GM23338 (cell line): ENCODE measurements around the gene CACNA2D2. TPM values are rescaled to one million over a fixed set of nuclear protein-coding genes. Genes with fewer than 3 reads are reported as not detected.

Experiments
- ATAC-seq: fragments of 200-7000 bp; cut with Tn5 transposase; 3 replicates; pipeline ENCODE4 v1.9.1; 2020
- DNase-seq: peaks from one replicate; pipeline ENCODE4 v3.0.0-alpha.2; 2015; ENCODE audit warnings: low spot score
- H2AFZ ChIP-seq: fragments of 200-600 bp; sonication (generic); 2 replicates; pipeline ENCODE4 v1.8.0; 2016; ENCODE audit warnings: antibody characterized with exemption, mild to moderate bottlenecking, moderate library complexity
- H3F3A ChIP-seq: fragments of 200-600 bp; sonication (generic); replicated peaks from 2 replicates; pipeline ENCODE4 v1.8.0; 2017; ENCODE audit warnings: antibody characterized with exemption, mixed run types, low read depth
- H3K27ac ChIP-seq: fragments of 200-600 bp; sonication (generic); 2 replicates; pipeline ENCODE4 v1.6.1; 2016; ENCODE audit warnings: low read depth
- H3K27me3 ChIP-seq: fragments of 200-600 bp; sonication (generic); 2 replicates; pipeline ENCODE4 v1.8.0; 2016; ENCODE audit warnings: mild to moderate bottlenecking, mixed run types, moderate library complexity; ENCODE audit not compliant: insufficient read depth
- H3K36me3 ChIP-seq: fragments of 200-600 bp; sonication (generic); 2 replicates; pipeline ENCODE4 v1.8.0; 2016; ENCODE audit warnings: mild to moderate bottlenecking; ENCODE audit not compliant: insufficient read depth
- H3K4me1 ChIP-seq: fragments of 200-600 bp; sonication (generic); 2 replicates; pipeline ENCODE4 v1.8.0; 2016; ENCODE audit warnings: mild to moderate bottlenecking, moderate library complexity; ENCODE audit not compliant: insufficient read depth
- H3K4me2 ChIP-seq: fragments of 200-600 bp; sonication (generic); 2 replicates; pipeline ENCODE4 v1.7.1; 2017; ENCODE audit warnings: mixed run types
- H3K4me3 ChIP-seq: fragments of 200-600 bp; sonication (generic); 2 replicates; pipeline ENCODE4 v1.6.1; 2016; ENCODE audit warnings: mixed run types
- H3K79me2 ChIP-seq: fragments of 200-600 bp; sonication (generic); replicated peaks from 2 replicates; pipeline ENCODE4 v1.8.0; 2017; ENCODE audit warnings: mild to moderate bottlenecking; ENCODE audit not compliant: insufficient read depth
- H3K9me2 ChIP-seq: fragments of 200-600 bp; sonication (generic); 2 replicates; pipeline ENCODE4 v1.8.0; 2017; ENCODE audit not compliant: insufficient read depth
- H4K20me1 ChIP-seq: fragments of 200-600 bp; sonication (generic); replicated peaks from 2 replicates; pipeline ENCODE4 v1.8.0; 2017; ENCODE audit warnings: mild to moderate bottlenecking; ENCODE audit not compliant: insufficient read depth
- H3K27ac Mint-ChIP-seq: 2 replicates; pipeline ENCODE4 v1.8.0; 2020; ENCODE audit warnings: inconsistent platforms, mild to moderate bottlenecking, moderate library complexity, mixed read lengths
- H3K27me3 Mint-ChIP-seq: 3 replicates; pipeline ENCODE4 v1.8.0; 2022; ENCODE audit warnings: low read depth, mild to moderate bottlenecking, moderate library complexity, mixed read lengths, inconsistent platforms; ENCODE audit not compliant: insufficient read depth, poor library complexity
- H3K36me3 Mint-ChIP-seq: 3 replicates; pipeline ENCODE4 v1.8.0; 2021; ENCODE audit warnings: low read depth, mild to moderate bottlenecking, inconsistent platforms, moderate library complexity, mixed read lengths
- H3K4me1 Mint-ChIP-seq: 3 replicates; pipeline ENCODE4 v1.8.0; 2020; ENCODE audit warnings: mild to moderate bottlenecking, inconsistent platforms, mixed read lengths
- H3K4me3 Mint-ChIP-seq: 3 replicates; pipeline ENCODE4 v1.8.0; 2021; ENCODE audit warnings: moderate library complexity, mild to moderate bottlenecking, inconsistent platforms, mixed read lengths
- H3K9me3 Mint-ChIP-seq: 3 replicates; pipeline ENCODE4 v1.8.0; 2020; ENCODE audit warnings: moderate library complexity, mild to moderate bottlenecking, inconsistent platforms, mixed read lengths
- CREB1 ChIP-seq: fragments of 250-450 bp; sonication (Bioruptor Pico); IDR thresholded peaks from 2 replicates; pipeline ENCODE4 v1.5.0; 2020; ENCODE audit warnings: low read depth, mild to moderate bottlenecking, moderate library complexity
- EZH2 ChIP-seq: fragments of 200-600 bp; sonication (generic); IDR thresholded peaks from one replicate; pipeline ENCODE4 v1.8.0; 2017; ENCODE audit warnings: antibody characterized with exemption, mild to moderate bottlenecking, low read depth; ENCODE audit not compliant: unreplicated experiment
- EZH2phosphoT487 ChIP-seq: fragments of 200-600 bp; sonication (generic); IDR thresholded peaks from one replicate; pipeline ENCODE4 v1.8.1; 2018; ENCODE audit warnings: antibody characterized with exemption; ENCODE audit not compliant: unreplicated experiment
- JUNB ChIP-seq: IDR thresholded peaks from one replicate; pipeline ENCODE4 v1.6.1; 2016; ENCODE audit warnings: antibody characterized with exemption; ENCODE audit not compliant: unreplicated experiment
- NANOG ChIP-seq: IDR thresholded peaks from 2 replicates; pipeline ENCODE4 v1.6.1; 2016; ENCODE audit warnings: antibody characterized with exemption, borderline replicate concordance
- POLR2AphosphoS5 ChIP-seq: IDR thresholded peaks from 2 replicates; pipeline ENCODE4 v1.6.1; 2016; ENCODE audit warnings: antibody characterized with exemption, low read depth
- STAT1 ChIP-seq: IDR thresholded peaks from one replicate; pipeline ENCODE4 v1.6.1; 2016; ENCODE audit warnings: antibody characterized with exemption; ENCODE audit not compliant: unreplicated experiment
- ZNF114 ChIP-seq: fragments of 250-450 bp; sonication (Bioruptor Pico); IDR thresholded peaks from 2 replicates; pipeline ENCODE4 v1.5.0; 2020; ENCODE audit warnings: mild to moderate bottlenecking, moderate library complexity
- ZNF331 ChIP-seq: fragments of 250-450 bp; sonication (Bioruptor Pico); IDR thresholded peaks from 2 replicates; pipeline ENCODE4 v1.5.0; 2020; ENCODE audit warnings: low read depth, mild to moderate bottlenecking, moderate library complexity
- polyA plus RNA-seq: library from polyadenylated mRNA; unstranded; fragments of >200 nt; fragmentation: Nextera tagmentation; extraction: Ambion mirVana; gene quantifications from 2 replicates; pipeline ENCODE4 v1.2.1, GENCODE V29; 2016
- total RNA-seq: library from RNA; depleted of rRNA; stranded (reverse); fragments of >200 nt; shearing (Covaris generic); gene quantifications from 2 replicates; pipeline ENCODE4 v1.2.3, GENCODE V29; 2014
- TF ChIP-seq, protein P1 (sequence below), 2 experiments: fragments of 200-600 bp in 1 of 2; sonication (generic) in 1 of 2; conservative IDR thresholded peaks; 2 replicates each; pipeline versions ENCODE4 v1.5.1 to v1.6.1; 2016 to 2017; ENCODE audit warnings: antibody characterized with exemption in 2 of 2, low read depth in 2 of 2, mild to moderate bottlenecking in 2 of 2, moderate library complexity in 1 of 2
- TF ChIP-seq, protein P2 (sequence below): IDR thresholded peaks from one replicate; pipeline ENCODE4 v1.6.1; 2018; ENCODE audit warnings: antibody characterized with exemption; ENCODE audit not compliant: unreplicated experiment
- TF ChIP-seq, protein P3 (sequence below): fragments of 250-450 bp; sonication (Bioruptor Pico); IDR thresholded peaks from 2 replicates; pipeline ENCODE4 v1.5.0; 2020; ENCODE audit warnings: mild to moderate bottlenecking, moderate library complexity
- TF ChIP-seq, protein P4 (sequence below): IDR thresholded peaks from 2 replicates; pipeline ENCODE4 v1.6.1; 2016; ENCODE audit warnings: antibody characterized with exemption

CACNA2D2 gene
- total and polyA plus RNA-seq, 2 experiments from 2014 or later: 4.7 to 11.4 TPM

DNA sequence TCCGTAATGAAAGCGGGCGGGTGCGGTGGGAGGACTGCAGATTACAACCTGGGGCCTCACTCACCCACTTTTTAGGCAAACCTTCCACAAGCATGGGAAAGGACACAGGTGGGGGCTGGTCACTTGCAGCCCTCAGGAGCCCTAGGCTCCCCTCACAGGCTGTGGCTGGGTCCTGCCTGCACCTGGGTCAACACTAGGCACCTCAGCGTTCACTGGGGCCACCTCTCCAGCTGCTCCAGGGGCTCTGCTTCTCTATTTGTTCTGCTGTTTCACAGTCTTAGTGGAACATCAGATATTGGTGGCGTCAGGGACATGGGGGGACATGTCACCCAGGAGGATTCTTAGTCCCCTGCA, 114.0 kb downstream of the CACNA2D2 start:
- Histone ChIP-seq H3K9me2 (no peaks in the 10 kb centered on the region), H2AFZ (no peak overlapping the region), H3K4me1 (no peaks in the 10 kb centered on the region), H3K27ac (no peak overlapping the region), H3K4me3 (no peak overlapping the region), H3K36me3 (no peaks in the 10 kb centered on the region), H3K27me3 (no peaks in the 10 kb centered on the region), H3K4me2 (no peak overlapping the region), H3F3A (no peaks in the 10 kb centered on the region), H3K79me2 (no peaks in the 10 kb centered on the region), H4K20me1 (no peaks in the 10 kb centered on the region)
- Mint-ChIP-seq H3K27ac (no peak overlapping the region), H3K9me3 (no peaks in the 10 kb centered on the region), H3K36me3 (no peaks in the 10 kb centered on the region), H3K27me3 (peaks cover 2% of the 10 kb centered on the region), H3K4me3 (no peak overlapping the region), H3K4me1 (no peaks in the 10 kb centered on the region; the same call in 2 of the 3 replicates)
- no peak for TF ChIP-seq POLR2AphosphoS5
- TF ChIP-seq STAT1: no peak
- TF ChIP-seq, protein P1, sequence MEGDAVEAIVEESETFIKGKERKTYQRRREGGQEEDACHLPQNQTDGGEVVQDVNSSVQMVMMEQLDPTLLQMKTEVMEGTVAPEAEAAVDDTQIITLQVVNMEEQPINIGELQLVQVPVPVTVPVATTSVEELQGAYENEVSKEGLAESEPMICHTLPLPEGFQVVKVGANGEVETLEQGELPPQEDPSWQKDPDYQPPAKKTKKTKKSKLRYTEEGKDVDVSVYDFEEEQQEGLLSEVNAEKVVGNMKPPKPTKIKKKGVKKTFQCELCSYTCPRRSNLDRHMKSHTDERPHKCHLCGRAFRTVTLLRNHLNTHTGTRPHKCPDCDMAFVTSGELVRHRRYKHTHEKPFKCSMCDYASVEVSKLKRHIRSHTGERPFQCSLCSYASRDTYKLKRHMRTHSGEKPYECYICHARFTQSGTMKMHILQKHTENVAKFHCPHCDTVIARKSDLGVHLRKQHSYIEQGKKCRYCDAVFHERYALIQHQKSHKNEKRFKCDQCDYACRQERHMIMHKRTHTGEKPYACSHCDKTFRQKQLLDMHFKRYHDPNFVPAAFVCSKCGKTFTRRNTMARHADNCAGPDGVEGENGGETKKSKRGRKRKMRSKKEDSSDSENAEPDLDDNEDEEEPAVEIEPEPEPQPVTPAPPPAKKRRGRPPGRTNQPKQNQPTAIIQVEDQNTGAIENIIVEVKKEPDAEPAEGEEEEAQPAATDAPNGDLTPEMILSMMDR (conservative IDR thresholded peaks at IDR 0.05; ENCODE audit: low read depth in 2 of 2): no peak
- TF ChIP-seq NANOG: no peak
- no peak for TF ChIP-seq ZNF331 (CRISPR knock-in tag)
- no peak for TF ChIP-seq CREB1
- TF ChIP-seq, protein P2, sequence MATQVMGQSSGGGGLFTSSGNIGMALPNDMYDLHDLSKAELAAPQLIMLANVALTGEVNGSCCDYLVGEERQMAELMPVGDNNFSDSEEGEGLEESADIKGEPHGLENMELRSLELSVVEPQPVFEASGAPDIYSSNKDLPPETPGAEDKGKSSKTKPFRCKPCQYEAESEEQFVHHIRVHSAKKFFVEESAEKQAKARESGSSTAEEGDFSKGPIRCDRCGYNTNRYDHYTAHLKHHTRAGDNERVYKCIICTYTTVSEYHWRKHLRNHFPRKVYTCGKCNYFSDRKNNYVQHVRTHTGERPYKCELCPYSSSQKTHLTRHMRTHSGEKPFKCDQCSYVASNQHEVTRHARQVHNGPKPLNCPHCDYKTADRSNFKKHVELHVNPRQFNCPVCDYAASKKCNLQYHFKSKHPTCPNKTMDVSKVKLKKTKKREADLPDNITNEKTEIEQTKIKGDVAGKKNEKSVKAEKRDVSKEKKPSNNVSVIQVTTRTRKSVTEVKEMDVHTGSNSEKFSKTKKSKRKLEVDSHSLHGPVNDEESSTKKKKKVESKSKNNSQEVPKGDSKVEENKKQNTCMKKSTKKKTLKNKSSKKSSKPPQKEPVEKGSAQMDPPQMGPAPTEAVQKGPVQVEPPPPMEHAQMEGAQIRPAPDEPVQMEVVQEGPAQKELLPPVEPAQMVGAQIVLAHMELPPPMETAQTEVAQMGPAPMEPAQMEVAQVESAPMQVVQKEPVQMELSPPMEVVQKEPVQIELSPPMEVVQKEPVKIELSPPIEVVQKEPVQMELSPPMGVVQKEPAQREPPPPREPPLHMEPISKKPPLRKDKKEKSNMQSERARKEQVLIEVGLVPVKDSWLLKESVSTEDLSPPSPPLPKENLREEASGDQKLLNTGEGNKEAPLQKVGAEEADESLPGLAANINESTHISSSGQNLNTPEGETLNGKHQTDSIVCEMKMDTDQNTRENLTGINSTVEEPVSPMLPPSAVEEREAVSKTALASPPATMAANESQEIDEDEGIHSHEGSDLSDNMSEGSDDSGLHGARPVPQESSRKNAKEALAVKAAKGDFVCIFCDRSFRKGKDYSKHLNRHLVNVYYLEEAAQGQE: no peak
- TF ChIP-seq, protein P3, sequence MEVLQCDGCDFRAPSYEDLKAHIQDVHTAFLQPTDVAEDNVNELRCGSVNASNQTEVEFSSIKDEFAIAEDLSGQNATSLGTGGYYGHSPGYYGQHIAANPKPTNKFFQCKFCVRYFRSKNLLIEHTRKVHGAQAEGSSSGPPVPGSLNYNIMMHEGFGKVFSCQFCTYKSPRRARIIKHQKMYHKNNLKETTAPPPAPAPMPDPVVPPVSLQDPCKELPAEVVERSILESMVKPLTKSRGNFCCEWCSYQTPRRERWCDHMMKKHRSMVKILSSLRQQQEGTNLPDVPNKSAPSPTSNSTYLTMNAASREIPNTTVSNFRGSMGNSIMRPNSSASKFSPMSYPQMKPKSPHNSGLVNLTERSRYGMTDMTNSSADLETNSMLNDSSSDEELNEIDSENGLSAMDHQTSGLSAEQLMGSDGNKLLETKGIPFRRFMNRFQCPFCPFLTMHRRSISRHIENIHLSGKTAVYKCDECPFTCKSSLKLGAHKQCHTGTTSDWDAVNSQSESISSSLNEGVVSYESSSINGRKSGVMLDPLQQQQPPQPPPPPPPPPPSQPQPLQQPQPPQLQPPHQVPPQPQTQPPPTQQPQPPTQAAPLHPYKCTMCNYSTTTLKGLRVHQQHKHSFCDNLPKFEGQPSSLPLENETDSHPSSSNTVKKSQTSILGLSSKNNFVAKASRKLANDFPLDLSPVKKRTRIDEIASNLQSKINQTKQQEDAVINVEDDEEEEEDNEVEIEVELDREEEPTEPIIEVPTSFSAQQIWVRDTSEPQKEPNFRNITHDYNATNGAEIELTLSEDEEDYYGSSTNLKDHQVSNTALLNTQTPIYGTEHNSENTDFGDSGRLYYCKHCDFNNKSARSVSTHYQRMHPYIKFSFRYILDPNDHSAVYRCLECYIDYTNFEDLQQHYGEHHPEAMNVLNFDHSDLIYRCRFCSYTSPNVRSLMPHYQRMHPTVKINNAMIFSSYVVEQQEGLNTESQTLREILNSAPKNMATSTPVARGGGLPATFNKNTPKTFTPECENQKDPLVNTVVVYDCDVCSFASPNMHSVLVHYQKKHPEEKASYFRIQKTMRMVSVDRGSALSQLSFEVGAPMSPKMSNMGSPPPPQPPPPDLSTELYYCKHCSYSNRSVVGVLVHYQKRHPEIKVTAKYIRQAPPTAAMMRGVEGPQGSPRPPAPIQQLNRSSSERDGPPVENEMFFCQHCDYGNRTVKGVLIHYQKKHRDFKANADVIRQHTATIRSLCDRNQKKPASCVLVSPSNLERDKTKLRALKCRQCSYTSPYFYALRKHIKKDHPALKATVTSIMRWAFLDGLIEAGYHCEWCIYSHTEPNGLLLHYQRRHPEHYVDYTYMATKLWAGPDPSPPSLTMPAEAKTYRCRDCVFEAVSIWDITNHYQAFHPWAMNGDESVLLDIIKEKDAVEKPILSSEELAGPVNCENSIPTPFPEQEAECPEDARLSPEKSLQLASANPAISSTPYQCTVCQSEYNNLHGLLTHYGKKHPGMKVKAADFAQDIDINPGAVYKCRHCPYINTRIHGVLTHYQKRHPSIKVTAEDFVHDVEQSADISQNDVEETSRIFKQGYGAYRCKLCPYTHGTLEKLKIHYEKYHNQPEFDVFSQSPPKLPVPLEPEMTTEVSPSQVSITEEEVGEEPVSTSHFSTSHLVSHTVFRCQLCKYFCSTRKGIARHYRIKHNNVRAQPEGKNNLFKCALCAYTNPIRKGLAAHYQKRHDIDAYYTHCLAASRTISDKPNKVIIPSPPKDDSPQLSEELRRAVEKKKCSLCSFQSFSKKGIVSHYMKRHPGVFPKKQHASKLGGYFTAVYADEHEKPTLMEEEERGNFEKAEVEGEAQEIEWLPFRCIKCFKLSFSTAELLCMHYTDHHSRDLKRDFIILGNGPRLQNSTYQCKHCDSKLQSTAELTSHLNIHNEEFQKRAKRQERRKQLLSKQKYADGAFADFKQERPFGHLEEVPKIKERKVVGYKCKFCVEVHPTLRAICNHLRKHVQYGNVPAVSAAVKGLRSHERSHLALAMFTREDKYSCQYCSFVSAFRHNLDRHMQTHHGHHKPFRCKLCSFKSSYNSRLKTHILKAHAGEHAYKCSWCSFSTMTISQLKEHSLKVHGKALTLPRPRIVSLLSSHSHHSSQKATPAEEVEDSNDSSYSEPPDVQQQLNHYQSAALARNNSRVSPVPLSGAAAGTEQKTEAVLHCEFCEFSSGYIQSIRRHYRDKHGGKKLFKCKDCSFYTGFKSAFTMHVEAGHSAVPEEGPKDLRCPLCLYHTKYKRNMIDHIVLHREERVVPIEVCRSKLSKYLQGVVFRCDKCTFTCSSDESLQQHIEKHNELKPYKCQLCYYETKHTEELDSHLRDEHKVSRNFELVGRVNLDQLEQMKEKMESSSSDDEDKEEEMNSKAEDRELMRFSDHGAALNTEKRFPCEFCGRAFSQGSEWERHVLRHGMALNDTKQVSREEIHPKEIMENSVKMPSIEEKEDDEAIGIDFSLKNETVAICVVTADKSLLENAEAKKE (CRISPR knock-in tag): no peak
- TF ChIP-seq ZNF114 (CRISPR knock-in tag): no peak
- TF ChIP-seq, protein P4, sequence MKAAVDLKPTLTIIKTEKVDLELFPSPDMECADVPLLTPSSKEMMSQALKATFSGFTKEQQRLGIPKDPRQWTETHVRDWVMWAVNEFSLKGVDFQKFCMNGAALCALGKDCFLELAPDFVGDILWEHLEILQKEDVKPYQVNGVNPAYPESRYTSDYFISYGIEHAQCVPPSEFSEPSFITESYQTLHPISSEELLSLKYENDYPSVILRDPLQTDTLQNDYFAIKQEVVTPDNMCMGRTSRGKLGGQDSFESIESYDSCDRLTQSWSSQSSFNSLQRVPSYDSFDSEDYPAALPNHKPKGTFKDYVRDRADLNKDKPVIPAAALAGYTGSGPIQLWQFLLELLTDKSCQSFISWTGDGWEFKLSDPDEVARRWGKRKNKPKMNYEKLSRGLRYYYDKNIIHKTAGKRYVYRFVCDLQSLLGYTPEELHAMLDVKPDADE: no peak
- TF ChIP-seq EZH2: no peak
- no peak for TF ChIP-seq EZH2phosphoT487
- no peak for TF ChIP-seq JUNB
- no peak for ATAC-seq
- no peak for DNase-seq
